Upper lobe of left lung (tissue), 4 donors: Measurements from ENCODE around the gene DROSHA.

Experiments used
- EP300 ChIP-seq, 4 donors: sonication (generic); formaldehyde crosslinking; IDR thresholded peaks; one replicate each; pipeline ENCODE4 v1.5.1; 2017; ENCODE audit warnings: antibody characterized with exemption in 4 of 4, control low read depth in 2 of 4
- POLR2A ChIP-seq, 4 donors: fragments of 450-650 bp; IDR thresholded peaks; one replicate each; pipeline ENCODE4 v1.5.1; 2016 to 2017; ENCODE audit warnings: antibody characterized with exemption in 4 of 4, mild to moderate bottlenecking in 2 of 4
- POLR2AphosphoS5 ChIP-seq, 2 donors: sonication (generic); formaldehyde crosslinking; IDR thresholded peaks; one replicate each; pipeline ENCODE4 v1.5.1; 2017; ENCODE audit warnings: antibody characterized with exemption in 2 of 2
- TF ChIP-seq, protein P1 (sequence below), 6 experiments: fragments of 450-650 bp in 4 of 6; fragments of 200-600 bp in 2 of 6; sonication (generic) in 2 of 6; IDR thresholded peaks; one replicate each; pipeline ENCODE4 v1.5.1; 2016 to 2019; ENCODE audit warnings: antibody characterized with exemption in 6 of 6

DNA sequence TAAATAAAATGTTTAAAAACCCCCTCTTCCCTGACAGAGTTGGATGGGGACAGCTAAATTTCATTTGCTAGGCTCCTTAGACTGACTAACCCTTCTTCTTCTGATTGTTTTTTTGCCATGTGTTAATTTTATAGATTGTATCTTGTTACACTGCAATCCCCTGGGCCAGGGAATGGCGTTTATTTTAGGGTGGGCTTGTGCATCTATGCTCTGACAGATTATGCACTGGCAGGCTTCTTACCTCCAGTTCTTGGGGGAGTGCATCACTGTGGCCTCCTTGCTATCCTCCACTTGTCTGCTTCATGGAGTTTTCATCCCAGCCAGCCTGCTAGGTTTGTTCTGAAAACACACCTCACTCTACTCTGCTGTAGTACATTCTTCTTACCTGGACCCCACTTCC lies 159.8 kb downstream of the DROSHA start:
- TF ChIP-seq, protein P1, sequence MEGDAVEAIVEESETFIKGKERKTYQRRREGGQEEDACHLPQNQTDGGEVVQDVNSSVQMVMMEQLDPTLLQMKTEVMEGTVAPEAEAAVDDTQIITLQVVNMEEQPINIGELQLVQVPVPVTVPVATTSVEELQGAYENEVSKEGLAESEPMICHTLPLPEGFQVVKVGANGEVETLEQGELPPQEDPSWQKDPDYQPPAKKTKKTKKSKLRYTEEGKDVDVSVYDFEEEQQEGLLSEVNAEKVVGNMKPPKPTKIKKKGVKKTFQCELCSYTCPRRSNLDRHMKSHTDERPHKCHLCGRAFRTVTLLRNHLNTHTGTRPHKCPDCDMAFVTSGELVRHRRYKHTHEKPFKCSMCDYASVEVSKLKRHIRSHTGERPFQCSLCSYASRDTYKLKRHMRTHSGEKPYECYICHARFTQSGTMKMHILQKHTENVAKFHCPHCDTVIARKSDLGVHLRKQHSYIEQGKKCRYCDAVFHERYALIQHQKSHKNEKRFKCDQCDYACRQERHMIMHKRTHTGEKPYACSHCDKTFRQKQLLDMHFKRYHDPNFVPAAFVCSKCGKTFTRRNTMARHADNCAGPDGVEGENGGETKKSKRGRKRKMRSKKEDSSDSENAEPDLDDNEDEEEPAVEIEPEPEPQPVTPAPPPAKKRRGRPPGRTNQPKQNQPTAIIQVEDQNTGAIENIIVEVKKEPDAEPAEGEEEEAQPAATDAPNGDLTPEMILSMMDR (IDR thresholded peaks at IDR 0.05): no peak
- TF ChIP-seq EP300 (IDR thresholded peaks at IDR 0.05) (no peak), POLR2AphosphoS5 (IDR thresholded peaks at IDR 0.05) (no peak), POLR2A (IDR thresholded peaks at IDR 0.05) (no peak)
